Activated T-helper 2 cell treated with anti-CD3 and anti-CD28 coated beads, Interferon-gamma antibody, Interleukin-2, Interleukin-4, amounts not matched to agents 10 μg/mL and 5 μg/mL and 100 μg/mL, durations not matched to agents 14 hours and 24 hours and 36 hours (primary cell): Measurements from ENCODE around the gene SH3RF1. TPM values are rescaled to one million over a fixed set of nuclear protein-coding genes. Genes with fewer than 3 reads are reported as not detected.

Experiments
- DNase-seq: peaks from one replicate; pipeline ENCODE4 v3.0.0; 2021; ENCODE audit warnings: low spot score
- H3K27ac Mint-ChIP-seq: one replicate; pipeline ENCODE4 v1.8.0; 2021; ENCODE audit warnings: mixed read lengths
- H3K27me3 Mint-ChIP-seq: one replicate; pipeline ENCODE4 v1.8.0; 2021; ENCODE audit warnings: low read depth, mixed read lengths
- H3K36me3 Mint-ChIP-seq: one replicate; pipeline ENCODE4 v1.8.0; 2021; ENCODE audit warnings: low read depth, mixed read lengths
- H3K4me1 Mint-ChIP-seq: one replicate; pipeline ENCODE4 v1.8.0; 2021; ENCODE audit warnings: low read depth, mixed read lengths
- H3K4me3 Mint-ChIP-seq: one replicate; pipeline ENCODE4 v1.8.0; 2021; ENCODE audit warnings: low read depth, mild to moderate bottlenecking, moderate library complexity, mixed read lengths
- H3K9me3 Mint-ChIP-seq: one replicate; pipeline ENCODE4 v1.8.0; 2021; ENCODE audit warnings: mixed read lengths
- intact Hi-C: fragments of 100-400 bp; cut with micrococcal nuclease; formaldehyde crosslinking; loops from one replicate; pipeline ENCODE4 v1.15.1; 2023
- total RNA-seq: library from RNA; stranded (reverse); gene quantifications from 2 replicates; pipeline ENCODE4 v1.2.3, GENCODE V29; 2022

Gene SH3RF1
- total RNA-seq, 1 donor from 2014 or later, result 1.1 TPM

DNA sequence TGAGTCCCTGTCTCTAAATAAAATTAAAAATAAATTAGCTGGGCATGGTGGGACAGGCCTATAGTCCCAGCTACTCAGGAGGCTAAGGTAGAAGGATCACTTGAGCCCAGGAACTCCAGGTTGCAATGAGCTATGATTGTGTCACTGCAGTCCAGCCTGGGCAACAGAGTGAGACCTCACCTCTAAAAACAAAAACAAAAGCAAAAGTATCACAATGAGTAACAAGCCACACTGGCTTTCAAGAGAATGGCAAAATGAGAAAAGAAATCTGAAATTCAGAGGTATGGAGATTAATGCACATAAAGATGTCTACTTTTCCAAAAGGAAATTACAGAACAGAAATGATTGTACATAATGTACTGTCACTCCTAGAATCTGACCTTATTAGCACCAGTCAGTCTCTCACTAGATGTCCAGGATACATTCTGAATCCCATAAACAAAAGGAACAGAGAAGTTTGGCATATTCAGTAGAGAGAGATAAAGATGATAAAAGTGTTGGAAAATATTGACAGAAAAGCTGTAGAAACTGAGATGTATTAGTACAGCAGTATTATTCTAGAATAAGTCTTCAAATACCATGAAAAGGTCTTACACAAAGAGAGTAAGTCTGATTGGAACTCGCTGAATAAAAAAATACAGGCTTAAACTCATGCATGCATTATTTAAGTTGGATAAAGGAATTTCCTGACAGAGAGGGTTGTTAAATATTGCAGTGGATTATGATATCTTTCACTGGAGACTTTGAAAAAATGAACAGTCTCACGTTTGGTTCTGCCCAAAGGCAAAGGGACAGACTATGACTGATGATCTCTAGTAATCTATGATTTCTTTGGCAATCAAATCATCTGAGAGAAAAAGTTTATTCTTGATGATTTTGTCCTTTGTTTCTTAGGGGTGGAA, 102.5 kb downstream of the SH3RF1 start:
- DNase-seq, result no peak
- Mint-ChIP-seq H3K36me3 (no peaks in the 10 kb centered on the region), H3K27ac (no peak overlapping the region), H3K27me3 (peaks cover 9% of the 10 kb centered on the region), H3K9me3 (no peaks in the 10 kb centered on the region), H3K4me1 (no peaks in the 10 kb centered on the region), H3K4me3 (no peak overlapping the region)
- intact Hi-C loops, result no loop called here

DNA sequence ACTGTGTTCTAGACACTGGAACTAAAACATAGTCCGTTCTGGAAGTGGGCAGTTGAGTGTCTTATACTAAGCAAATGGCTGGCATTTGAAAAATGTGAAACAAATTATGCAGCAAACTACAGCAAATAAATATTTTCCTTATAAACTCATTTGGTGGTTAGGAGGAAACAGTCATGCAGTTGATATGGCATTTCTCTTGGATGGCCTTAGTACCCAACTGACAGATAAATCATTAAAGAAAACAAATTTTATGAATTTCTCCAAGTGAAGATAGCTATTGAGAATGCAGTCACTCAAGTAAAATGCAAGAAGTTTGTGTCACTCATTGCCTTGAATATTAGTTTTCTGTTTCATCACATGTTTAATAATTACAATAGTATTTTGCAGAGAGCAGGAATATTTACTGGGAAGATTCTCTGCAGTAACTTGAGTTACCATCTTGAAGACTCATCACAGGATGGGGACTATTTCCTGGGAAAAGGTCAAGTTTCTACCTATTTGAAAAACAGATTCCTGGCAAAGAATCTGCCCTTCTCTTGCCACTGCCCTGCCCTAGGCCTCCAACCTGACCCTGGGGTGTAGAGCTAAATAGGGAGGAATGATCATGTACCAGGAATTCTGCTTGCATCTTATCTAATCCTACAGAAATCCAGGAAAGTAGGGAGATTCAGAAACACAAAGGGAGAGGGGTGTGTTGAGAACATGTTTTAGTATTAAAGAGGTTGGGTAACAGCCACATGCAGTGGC, 105.9 kb downstream of the SH3RF1 start:
- H3K27ac Mint-ChIP-seq, result no peak overlapping the region
- no peaks in the 10 kb centered on the region for H3K9me3 Mint-ChIP-seq
- no peaks in the 10 kb centered on the region for H3K36me3 Mint-ChIP-seq
- H3K4me3 Mint-ChIP-seq, result no peak overlapping the region
- no peaks in the 10 kb centered on the region for H3K4me1 Mint-ChIP-seq
- DNase-seq, result no peak
- intact Hi-C loops, result no loop called here
- peaks cover 5% of the 10 kb centered on the region for H3K27me3 Mint-ChIP-seq

DNA sequence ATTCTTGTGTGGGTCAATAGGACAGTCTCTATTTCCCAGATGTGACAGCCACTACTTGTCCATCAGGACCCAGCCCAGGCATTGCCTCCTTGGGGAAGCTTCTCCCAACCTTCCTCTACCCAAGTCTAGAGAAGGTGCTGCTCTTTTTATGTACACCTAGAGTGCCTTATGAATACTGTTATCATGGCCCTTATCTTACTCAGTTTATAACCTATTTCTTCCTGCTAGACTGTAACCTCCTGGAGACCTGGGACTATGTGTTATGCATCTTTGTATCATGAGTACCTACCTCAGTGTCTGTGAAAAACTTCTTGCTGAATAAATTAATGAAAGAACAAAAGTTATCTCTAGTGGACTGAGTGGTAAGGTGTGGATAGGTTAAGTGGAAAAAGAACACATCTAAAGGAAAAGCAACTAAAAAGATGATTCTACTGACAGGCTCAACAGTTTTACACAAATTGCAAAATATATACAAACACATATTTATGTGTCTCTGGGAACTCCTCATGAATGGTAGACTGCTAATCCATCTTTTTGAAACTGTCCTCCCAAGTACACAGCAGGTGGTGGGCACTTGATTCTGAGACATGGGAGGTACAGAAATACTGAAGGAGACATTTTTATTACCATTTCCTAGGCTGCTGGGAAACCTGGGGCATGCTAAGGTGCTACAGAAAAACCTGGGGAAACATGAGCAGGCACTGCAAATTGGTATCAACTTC, 106.6 kb downstream of the SH3RF1 start:
- no peak overlapping the region for H3K4me3 Mint-ChIP-seq
- no peaks in the 10 kb centered on the region for H3K36me3 Mint-ChIP-seq
- H3K27me3 Mint-ChIP-seq, result peaks cover 5% of the 10 kb centered on the region
- intact Hi-C loops, result no loop called here
- no peaks in the 10 kb centered on the region for H3K9me3 Mint-ChIP-seq
- no peaks in the 10 kb centered on the region for H3K4me1 Mint-ChIP-seq
- no peak for DNase-seq
- H3K27ac Mint-ChIP-seq, result no peak overlapping the region

DNA sequence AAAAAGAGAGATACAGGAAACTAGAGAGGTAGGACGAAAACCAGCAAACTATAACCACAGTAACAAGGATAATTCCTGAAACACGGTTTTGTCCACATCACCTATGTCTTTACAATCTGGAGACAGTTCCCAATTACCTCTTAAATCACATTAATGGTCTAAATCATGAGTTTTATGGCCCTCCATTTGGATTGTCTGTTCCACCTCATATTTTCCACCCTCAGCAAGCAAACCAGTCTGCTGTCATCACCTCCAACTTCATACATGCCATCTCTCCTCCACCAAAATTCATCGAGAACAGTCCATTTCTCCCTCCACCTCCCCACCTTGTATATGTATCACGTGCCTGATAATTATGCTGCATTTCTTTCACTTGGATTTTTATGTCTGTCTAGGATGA, 107.3 kb downstream of the SH3RF1 start:
- no peaks in the 10 kb centered on the region for H3K9me3 Mint-ChIP-seq
- peaks cover 5% of the 10 kb centered on the region for H3K27me3 Mint-ChIP-seq
- H3K4me3 Mint-ChIP-seq, result no peak overlapping the region
- no peaks in the 10 kb centered on the region for H3K4me1 Mint-ChIP-seq
- intact Hi-C loops, result no loop called here
- H3K27ac Mint-ChIP-seq, result no peak overlapping the region
- DNase-seq, result no peak
- H3K36me3 Mint-ChIP-seq, result no peaks in the 10 kb centered on the region

DNA sequence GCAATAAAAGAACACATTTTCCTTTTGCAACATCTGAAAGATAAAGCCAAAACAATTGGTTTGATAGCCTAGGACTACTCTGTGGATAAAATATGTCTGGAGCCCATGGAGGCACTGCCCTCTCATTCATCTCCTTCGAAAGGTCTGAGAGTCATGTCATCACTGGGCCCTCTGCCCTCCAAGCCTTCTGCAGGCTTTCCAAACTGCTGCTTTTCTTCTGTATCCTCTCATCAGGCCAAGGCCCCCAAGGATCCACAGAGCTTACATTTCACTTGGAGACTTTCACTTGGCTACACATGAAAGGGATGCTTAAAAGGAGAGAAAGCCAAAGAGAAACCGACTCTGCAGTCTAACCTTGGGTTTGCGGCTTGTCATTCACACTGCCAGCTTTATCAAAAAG, 109.9 kb downstream of the SH3RF1 start:
- Mint-ChIP-seq H3K4me1 (no peaks in the 10 kb centered on the region), H3K27me3 (peaks cover 4% of the 10 kb centered on the region), H3K4me3 (no peak overlapping the region), H3K9me3 (no peaks in the 10 kb centered on the region), H3K36me3 (no peaks in the 10 kb centered on the region), H3K27ac (no peak overlapping the region)
- intact Hi-C loops, result no loop called here
- DNase-seq, result no peak

DNA sequence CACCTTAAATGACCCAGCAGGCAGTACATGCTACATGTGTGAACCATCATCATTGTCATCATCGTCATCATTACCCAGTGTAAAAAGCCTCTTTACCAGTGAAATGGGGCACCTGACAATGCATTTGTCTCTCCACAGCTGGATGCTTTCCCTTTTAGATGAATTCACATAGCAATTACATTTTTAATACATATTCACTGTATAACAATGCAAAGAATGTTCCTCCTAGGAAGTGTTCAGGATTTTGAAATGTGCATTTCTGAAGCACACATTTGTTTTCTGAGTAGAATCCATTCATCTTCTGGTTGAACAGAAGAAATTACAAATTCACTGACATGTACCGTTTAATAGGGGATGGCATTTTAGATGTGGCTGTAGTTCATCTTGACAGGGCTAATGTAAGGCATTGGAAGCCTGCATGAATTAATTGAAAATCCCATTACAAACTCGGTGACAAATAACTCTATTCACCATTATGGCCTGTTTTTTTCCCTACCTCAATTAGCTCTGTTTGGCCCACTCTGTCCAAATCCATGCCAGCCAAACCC, 111.1 kb downstream of the SH3RF1 start:
- H3K36me3 Mint-ChIP-seq, result no peaks in the 10 kb centered on the region
- no peak for DNase-seq
- peaks cover 4% of the 10 kb centered on the region for H3K27me3 Mint-ChIP-seq
- no peak overlapping the region for H3K27ac Mint-ChIP-seq
- no peaks in the 10 kb centered on the region for H3K9me3 Mint-ChIP-seq
- intact Hi-C loops, result no loop called here
- H3K4me1 Mint-ChIP-seq, result no peaks in the 10 kb centered on the region
- H3K4me3 Mint-ChIP-seq, result no peak overlapping the region

DNA sequence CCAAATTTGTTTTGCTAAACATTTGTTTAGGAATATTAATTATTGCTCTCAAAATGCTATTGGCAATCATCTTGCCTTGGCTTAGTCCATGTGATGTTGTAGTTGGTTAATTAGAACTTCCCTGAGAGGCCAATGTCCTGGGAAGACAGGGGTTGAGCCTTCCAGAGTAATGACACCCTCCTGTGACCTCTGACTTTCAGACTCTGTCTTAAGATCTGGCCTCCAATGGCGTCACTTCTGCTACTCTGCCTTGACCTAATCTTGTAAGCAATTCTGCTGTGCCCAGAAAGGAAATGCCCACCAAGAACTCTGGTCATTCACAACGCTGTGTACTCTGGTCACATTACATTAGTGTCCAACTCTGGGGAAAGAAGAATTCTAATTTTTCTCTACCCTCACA, 111.9 kb downstream of the SH3RF1 start:
- DNase-seq, result no peak
- H3K36me3 Mint-ChIP-seq, result no peaks in the 10 kb centered on the region
- intact Hi-C loops, result no loop called here

DNA sequence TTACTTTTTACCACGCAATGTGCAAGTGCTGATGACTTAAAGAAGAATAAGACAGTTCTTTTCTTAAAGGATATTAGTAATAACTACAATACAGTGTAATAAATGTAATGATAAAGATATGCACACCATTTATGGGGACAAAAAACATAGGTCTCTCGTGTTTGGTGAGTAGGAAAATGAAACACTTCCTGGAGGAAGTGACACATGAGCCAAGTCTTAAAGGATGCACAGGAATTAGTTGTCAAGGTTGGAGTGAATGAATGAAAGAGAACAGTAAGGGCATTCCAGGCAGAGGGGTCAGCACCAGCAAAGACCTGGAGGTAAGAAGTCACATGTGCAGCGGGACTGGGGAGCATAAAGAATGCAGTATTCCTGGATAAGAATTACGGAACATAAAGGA, 112.7 kb downstream of the SH3RF1 start:
- no peak for DNase-seq
- H3K9me3 Mint-ChIP-seq, result no peaks in the 10 kb centered on the region
- intact Hi-C loops, result no loop called here
- no peaks in the 10 kb centered on the region for H3K4me1 Mint-ChIP-seq
- H3K27ac Mint-ChIP-seq, result no peak overlapping the region
- peaks cover 2% of the 10 kb centered on the region for H3K27me3 Mint-ChIP-seq
- H3K4me3 Mint-ChIP-seq, result no peak overlapping the region
- H3K36me3 Mint-ChIP-seq, result no peaks in the 10 kb centered on the region

More for the DNA sequence above, 111.9 kb downstream of the SH3RF1 start:
- Mint-ChIP-seq H3K27me3 (peaks cover 4% of the 10 kb centered on the region), H3K4me1 (no peaks in the 10 kb centered on the region), H3K9me3 (no peaks in the 10 kb centered on the region), H3K27ac (no peak overlapping the region), H3K4me3 (no peak overlapping the region)

DNA sequence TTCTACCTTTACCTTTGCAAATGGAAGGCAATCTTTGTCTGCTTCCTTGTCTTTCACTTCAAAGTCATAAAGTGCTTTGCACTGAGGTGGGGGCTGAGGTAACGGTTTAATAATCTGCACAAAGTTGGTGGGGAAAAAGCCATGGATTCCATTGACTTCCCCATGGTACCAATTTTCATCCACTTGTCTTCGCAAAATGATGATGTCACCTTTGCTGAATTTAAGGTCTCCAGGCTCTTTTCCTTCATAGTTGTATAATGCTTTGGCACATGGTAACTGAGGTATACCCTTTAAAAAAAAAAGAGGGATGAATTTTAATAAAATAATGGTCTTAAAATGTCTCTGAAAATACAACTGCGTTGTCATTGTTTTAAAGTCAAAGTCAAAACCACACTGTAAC, 114.4 kb downstream of the SH3RF1 start:
- H3K36me3 Mint-ChIP-seq, result no peaks in the 10 kb centered on the region
- intact Hi-C loops, result no loop called here
- no peak for DNase-seq
- no peaks in the 10 kb centered on the region for H3K27me3 Mint-ChIP-seq
- H3K4me1 Mint-ChIP-seq, result no peaks in the 10 kb centered on the region
- no peak overlapping the region for H3K27ac Mint-ChIP-seq
- no peak overlapping the region for H3K4me3 Mint-ChIP-seq
- no peaks in the 10 kb centered on the region for H3K9me3 Mint-ChIP-seq

DNA sequence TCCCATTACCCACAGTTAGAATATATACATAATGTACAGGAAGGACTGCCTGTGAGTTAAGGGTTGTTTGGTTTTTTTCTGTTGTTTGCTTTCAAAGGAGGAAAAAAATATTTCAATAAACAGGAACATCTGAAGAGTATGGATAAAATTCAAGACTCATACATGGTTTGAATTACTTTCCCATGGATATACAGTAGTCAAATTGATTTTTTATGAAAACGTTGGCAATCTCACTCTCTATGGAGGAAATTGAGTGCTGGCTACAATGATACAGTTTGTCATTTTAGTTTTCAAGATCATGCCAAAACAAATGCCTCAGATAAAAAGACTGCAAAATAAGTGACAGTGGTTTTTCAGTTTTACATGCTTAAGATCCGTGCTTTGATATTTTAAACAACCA, 116.6 kb downstream of the SH3RF1 start:
- Mint-ChIP-seq H3K4me1 (no peaks in the 10 kb centered on the region), H3K27me3 (no peaks in the 10 kb centered on the region), H3K4me3 (no peak overlapping the region), H3K36me3 (no peaks in the 10 kb centered on the region), H3K27ac (no peak overlapping the region), H3K9me3 (no peaks in the 10 kb centered on the region)
- no peak for DNase-seq
- intact Hi-C loops, result no loop called here

DNA sequence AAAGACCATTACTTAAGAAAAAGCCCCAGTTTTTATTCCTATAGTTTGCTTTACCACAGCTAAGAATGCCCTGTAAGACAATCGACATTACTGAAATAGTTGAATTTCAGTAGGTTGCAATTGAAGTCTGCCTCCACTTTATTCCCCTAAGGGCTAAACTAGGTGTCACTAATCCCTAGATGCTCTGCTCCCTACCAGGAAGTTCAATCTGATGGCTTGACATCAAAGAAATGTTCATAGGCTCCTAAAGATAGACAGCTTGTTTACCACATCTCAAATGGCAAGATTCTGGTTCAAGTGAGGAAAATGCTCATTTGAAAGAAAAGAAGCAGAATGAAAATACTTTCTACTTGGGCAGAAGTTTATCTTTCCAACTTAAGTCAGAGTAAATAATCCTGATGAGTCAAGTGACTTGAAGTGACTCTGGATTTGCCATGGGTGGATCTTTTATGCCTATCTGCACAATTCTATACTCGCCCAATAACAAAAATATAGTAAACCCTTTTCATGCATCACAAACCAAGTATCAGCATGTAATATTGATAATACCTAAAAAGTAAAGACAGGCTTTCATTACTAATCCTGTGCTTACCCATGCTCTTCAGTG, 117.2 kb downstream of the SH3RF1 start:
- H3K36me3 Mint-ChIP-seq, result no peaks in the 10 kb centered on the region
- H3K27me3 Mint-ChIP-seq, result no peaks in the 10 kb centered on the region
- DNase-seq, result no peak
- no peaks in the 10 kb centered on the region for H3K9me3 Mint-ChIP-seq
- H3K4me1 Mint-ChIP-seq, result no peaks in the 10 kb centered on the region
- H3K27ac Mint-ChIP-seq, result no peak overlapping the region
- H3K4me3 Mint-ChIP-seq, result no peak overlapping the region
- intact Hi-C loops, result no loop called here

DNA sequence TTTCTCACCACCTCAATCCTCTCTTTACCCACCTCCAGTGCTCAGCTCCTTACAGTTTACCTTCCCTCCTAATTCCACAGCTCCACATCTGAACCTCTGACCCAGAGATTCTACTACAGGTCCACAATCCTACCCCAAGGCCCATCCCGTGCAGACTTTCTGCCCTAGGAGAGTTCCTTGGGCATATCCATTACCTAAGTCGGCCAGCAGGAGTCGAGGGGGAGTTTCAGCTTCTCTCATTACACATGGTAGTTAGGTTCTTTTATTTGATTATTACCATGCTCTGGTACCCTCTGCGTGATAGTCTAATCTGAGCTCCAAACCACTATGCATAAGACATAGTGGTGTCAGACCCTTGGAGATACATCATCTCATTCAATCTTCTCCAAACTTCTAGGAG, 117.9 kb downstream of the SH3RF1 start:
- Mint-ChIP-seq H3K4me1 (no peaks in the 10 kb centered on the region), H3K36me3 (no peaks in the 10 kb centered on the region), H3K4me3 (no peak overlapping the region), H3K27ac (no peak overlapping the region), H3K27me3 (no peaks in the 10 kb centered on the region), H3K9me3 (no peaks in the 10 kb centered on the region)
- DNase-seq, result no peak
- intact Hi-C loops, result no loop called here
